Gastrocnemius medialis (tissue), 4 donors: ENCODE data around the gene HIVEP2. TPM values are rescaled to one million over a fixed set of nuclear protein-coding genes. Genes with fewer than 3 reads are reported as not detected.

ENCODE experiments used
- ATAC-seq, 2 donors: fragments of 150-250 bp; one replicate each; pipeline ENCODE4 v1.9.1; 2016
- DNase-seq, 2 donors: peaks; one replicate each; pipeline ENCODE4 v3.0.0-alpha.2; 2019
- H3K27ac ChIP-seq, 4 donors: fragments of 200-600 bp; sonication (generic); 1 replicate in 1 of 4; 2 replicates in 3 of 4; pipeline ENCODE4 v1.5.1; 2016 to 2018; ENCODE audit warnings: mild to moderate bottlenecking in 2 of 4, moderate library complexity in 1 of 4
- H3K27me3 ChIP-seq, 3 donors: fragments of 200-600 bp; sonication (generic) in 2 of 3; 1 replicate in 1 of 3; 2 replicates in 2 of 3; pipeline versions ENCODE4 v1.5.1 to v1.6.0; 2016 to 2019; ENCODE audit warnings: mild to moderate bottlenecking in 1 of 3, moderate library complexity in 1 of 3
- H3K36me3 ChIP-seq, 2 donors: fragments of 200-600 bp; sonication (generic) in 1 of 2; one replicate each; pipeline ENCODE4 v1.5.1; 2017 to 2018
- H3K4me1 ChIP-seq, 2 donors: fragments of 200-600 bp; sonication (generic) in 1 of 2; one replicate each; pipeline ENCODE4 v1.5.1; 2016 to 2017; ENCODE audit warnings: mild to moderate bottlenecking in 2 of 2
- H3K4me3 ChIP-seq, 4 donors: fragments of 200-600 bp; sonication (generic) in 3 of 4; 1 replicate in 1 of 4; 2 replicates in 3 of 4; pipeline ENCODE4 v1.5.1; 2016 to 2019; ENCODE audit warnings: mild to moderate bottlenecking in 2 of 4
- H3K9me3 ChIP-seq, 3 donors: fragments of 200-600 bp; sonication (generic) in 2 of 3; 1 replicate in 1 of 3; 2 replicates in 2 of 3; pipeline ENCODE4 v1.5.1; 2016 to 2019
- POLR2A ChIP-seq, 2 donors: fragments of 450-650 bp; IDR thresholded peaks; one replicate each; pipeline ENCODE4 v1.6.1; 2017; ENCODE audit warnings: antibody characterized with exemption in 2 of 2, mild to moderate bottlenecking in 2 of 2, moderate library complexity in 2 of 2
- in situ Hi-C, 4 donors: fragments of 200-750 bp; cut with MboI; loops; one replicate each; pipeline versions ENCODE4 v1.15.0 to v1.8.0; 2017; ENCODE audit warnings: low sequenced_read_pairs in 4 of 4
- intact Hi-C: fragments of 100-400 bp; cut with DNase I; formaldehyde crosslinking; loops from one replicate; pipeline ENCODE4 v1.15.1; 2023; ENCODE audit warnings: low total_unique reads
- total RNA-seq, 4 donors: library from RNA; depleted of rRNA; stranded (reverse); fragments of >200 nt; gene quantifications; one replicate each; pipeline versions ENCODE4 v1.1.0 to v1.2.3, GENCODE V29; 2016
- TF ChIP-seq, protein P1 (sequence below), 5 experiments: fragments of 450-650 bp in 3 of 5; fragments of 200-600 bp in 2 of 5; sonication (generic) in 2 of 5; IDR thresholded peaks in 4 of 5; conservative IDR thresholded peaks in 1 of 5; 1 replicate in 4 of 5; 2 replicates in 1 of 5; pipeline ENCODE4 v1.5.1; 2016 to 2019; ENCODE audit warnings: antibody characterized with exemption in 5 of 5, mild to moderate bottlenecking in 3 of 5, moderate library complexity in 3 of 5

HIVEP2 gene
- 10 to 100 TPM; 15.9 to 29.4 (median 25.3) TPM for total RNA-seq

DNA sequence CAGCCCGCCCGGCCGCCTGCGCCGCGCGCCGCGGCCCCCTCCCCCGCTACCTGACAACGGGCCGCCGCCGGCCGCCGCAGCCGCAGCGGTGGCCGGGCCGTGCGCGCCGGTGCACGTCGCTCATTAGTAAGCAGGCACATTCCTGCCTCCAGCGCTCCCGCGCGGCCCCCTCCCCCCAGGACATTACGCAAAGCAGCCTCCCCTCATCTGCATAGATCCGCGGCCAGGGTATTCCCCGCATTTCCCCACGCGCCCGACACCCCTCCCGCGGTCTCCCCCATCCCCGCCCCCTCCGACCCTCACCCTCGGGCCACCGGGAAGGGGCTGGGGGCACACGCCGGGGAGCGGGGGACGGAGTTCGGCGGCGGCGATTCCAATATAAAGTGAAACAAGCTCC, at the start of gene HIVEP2:
TSS of gene HIVEP2 (minus strand) at position 128 of the 397 bp plus-strand sequence. CDS start 170,438 bp downstream, outside the sequence.
- peak; percentile 44 to 57 for ATAC-seq
- in situ Hi-C loops, result loop anchor here in 2 of 4 donors (10.0 to 25.0 kb wide), 4 partner anchors 50 to 110 kb away; no protein-coding TSS in a partner anchor
- H3K9me3 ChIP-seq, result no peaks in the 10 kb centered on the region
- no peaks in the 10 kb centered on the region for H3K36me3 ChIP-seq
- TF ChIP-seq, protein P1, sequence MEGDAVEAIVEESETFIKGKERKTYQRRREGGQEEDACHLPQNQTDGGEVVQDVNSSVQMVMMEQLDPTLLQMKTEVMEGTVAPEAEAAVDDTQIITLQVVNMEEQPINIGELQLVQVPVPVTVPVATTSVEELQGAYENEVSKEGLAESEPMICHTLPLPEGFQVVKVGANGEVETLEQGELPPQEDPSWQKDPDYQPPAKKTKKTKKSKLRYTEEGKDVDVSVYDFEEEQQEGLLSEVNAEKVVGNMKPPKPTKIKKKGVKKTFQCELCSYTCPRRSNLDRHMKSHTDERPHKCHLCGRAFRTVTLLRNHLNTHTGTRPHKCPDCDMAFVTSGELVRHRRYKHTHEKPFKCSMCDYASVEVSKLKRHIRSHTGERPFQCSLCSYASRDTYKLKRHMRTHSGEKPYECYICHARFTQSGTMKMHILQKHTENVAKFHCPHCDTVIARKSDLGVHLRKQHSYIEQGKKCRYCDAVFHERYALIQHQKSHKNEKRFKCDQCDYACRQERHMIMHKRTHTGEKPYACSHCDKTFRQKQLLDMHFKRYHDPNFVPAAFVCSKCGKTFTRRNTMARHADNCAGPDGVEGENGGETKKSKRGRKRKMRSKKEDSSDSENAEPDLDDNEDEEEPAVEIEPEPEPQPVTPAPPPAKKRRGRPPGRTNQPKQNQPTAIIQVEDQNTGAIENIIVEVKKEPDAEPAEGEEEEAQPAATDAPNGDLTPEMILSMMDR (IDR thresholded peaks at IDR 0.05 in 4 of 5, conservative IDR thresholded peaks at IDR 0.05 in 1 of 5), result peak in 2 of 5 experiments; percentile 7 to 36
- TF ChIP-seq POLR2A (IDR thresholded peaks at IDR 0.05), result peak in 1 of 2 donors; percentile 21
- peak within 1 kb of the TSS; percentile 82 to 98 (median 88) for H3K4me3 ChIP-seq
- no peaks in the 10 kb centered on the region for H3K27me3 ChIP-seq
- peak; percentile 88 to 93 for DNase-seq
- H3K4me1 ChIP-seq, result peaks cover 37 to 44% of the 10 kb centered on the region in 2 donors
- intact Hi-C loops, result loop anchor here (2.0 to 5.0 kb wide), 2 partner anchors 123 to 248 kb away; no protein-coding TSS in a partner anchor
- H3K27ac ChIP-seq, result peak within 1 kb of the TSS; percentile 94 to 100 (median 98)

DNA sequence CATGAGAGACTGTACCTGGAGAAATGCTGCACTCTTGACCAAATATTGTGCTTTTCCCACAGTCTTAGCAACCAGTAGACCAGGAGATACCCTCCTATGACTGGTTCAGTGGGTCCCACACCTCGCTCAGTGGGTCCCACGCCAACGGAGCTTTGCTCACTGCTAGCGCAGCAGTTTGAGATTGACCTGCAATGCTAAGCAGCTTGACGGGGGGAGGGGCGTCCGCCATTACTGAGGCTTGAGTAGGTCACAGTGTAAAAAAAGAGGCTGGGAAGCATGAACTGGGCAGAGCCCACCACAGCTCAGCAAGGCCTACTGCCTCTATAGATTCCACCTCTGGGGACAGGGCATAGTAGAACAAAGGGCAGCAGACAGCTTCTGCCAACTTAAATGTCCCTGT, 49.0 kb upstream of the HIVEP2 start:
- Histone ChIP-seq H3K36me3 (no peaks in the 10 kb centered on the region), H3K27ac (no peak overlapping the region), H3K27me3 (no peaks in the 10 kb centered on the region), H3K4me3 (no peak overlapping the region), H3K9me3 (no peaks in the 10 kb centered on the region), H3K4me1 (no peaks in the 10 kb centered on the region)
- intact Hi-C loops, result no loop called here
- in situ Hi-C loops, result no loop called here
- ATAC-seq, result no peak
- DNase-seq, result no peak
- TF ChIP-seq, protein P1 (IDR thresholded peaks at IDR 0.05 in 4 of 5, conservative IDR thresholded peaks at IDR 0.05 in 1 of 5), result no peak
- TF ChIP-seq POLR2A (IDR thresholded peaks at IDR 0.05), result no peak

DNA sequence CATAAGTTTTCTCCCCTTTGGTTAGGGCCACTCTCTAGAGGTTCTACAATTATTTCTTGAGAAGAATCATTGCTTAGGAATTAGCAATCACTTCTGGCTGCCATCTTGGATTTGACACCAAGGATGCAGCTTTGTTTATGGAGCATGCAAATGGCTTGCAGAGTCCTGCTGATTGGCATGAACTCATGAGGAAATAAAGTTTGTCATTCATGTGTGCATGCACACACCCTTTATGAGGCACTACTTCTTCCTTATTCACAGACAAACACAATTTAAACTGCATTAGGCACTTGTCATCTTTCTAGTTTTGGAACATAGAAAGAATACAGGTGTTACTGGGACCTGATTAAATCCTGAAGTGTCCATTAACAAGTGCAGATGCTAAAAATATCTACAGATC, 42.5 kb upstream of the HIVEP2 start:
- Histone ChIP-seq H3K4me1 (no peaks in the 10 kb centered on the region), H3K27me3 (no peaks in the 10 kb centered on the region), H3K4me3 (no peak overlapping the region), H3K9me3 (no peaks in the 10 kb centered on the region), H3K36me3 (no peaks in the 10 kb centered on the region), H3K27ac (no peak overlapping the region)
- no peak for TF ChIP-seq POLR2A (IDR thresholded peaks at IDR 0.05)
- TF ChIP-seq, protein P1 (IDR thresholded peaks at IDR 0.05 in 4 of 5, conservative IDR thresholded peaks at IDR 0.05 in 1 of 5), result no peak
- in situ Hi-C loops (no loop called here), intact Hi-C loops (no loop called here)
- no peak for ATAC-seq
- no peak for DNase-seq

DNA sequence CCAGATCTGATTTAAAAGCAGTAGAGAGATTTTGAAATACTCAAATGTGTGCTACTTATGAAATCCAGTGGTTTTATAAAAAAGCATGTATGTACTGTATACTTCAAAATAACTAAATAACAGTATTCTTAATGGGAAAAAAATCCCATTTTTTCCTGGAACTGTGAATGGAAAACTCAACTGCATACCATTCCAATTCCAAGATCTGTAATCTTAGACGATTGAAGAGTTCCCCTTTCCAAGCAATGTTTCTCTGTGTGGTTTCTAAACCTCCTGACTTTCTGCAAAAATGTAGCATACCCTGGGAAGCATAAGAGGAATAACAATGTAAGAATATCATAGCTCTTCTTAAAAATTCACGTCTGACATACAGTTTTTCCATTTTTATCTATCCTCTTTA, 40.3 kb upstream of the HIVEP2 start:
- TF ChIP-seq, protein P1 (IDR thresholded peaks at IDR 0.05 in 4 of 5, conservative IDR thresholded peaks at IDR 0.05 in 1 of 5), result no peak
- TF ChIP-seq POLR2A (IDR thresholded peaks at IDR 0.05), result no peak

DNA sequence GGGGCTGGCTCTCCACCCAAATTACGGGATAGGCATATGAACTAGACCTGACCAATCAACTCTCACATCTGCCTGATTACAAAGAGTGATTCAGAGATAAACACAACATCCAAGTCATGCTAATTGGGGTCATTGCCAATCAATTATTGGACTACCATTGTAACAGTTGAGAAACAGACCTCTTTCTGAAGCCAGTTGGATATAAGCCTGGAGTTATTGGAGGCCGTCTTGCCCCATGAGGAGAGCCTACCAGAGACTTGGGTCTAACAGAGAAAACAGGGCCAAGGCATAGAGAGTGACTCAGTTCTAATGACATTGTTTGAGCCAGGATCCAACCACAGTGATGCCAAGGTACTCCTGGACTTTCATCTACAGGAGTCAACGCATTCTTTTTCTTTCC, 39.4 kb upstream of the HIVEP2 start:
- no peaks in the 10 kb centered on the region for H3K4me1 ChIP-seq
- no peaks in the 10 kb centered on the region for H3K27me3 ChIP-seq
- H3K36me3 ChIP-seq, result no peaks in the 10 kb centered on the region
- intact Hi-C loops (no loop called here), in situ Hi-C loops (no loop called here)
- no peaks in the 10 kb centered on the region for H3K9me3 ChIP-seq
- ATAC-seq (no peak), DNase-seq (no peak)
- H3K27ac ChIP-seq, result no peak overlapping the region
- no peak overlapping the region for H3K4me3 ChIP-seq
- no peak for TF ChIP-seq POLR2A (IDR thresholded peaks at IDR 0.05)
- TF ChIP-seq, protein P1 (IDR thresholded peaks at IDR 0.05 in 4 of 5, conservative IDR thresholded peaks at IDR 0.05 in 1 of 5), result no peak

More for the DNA sequence above, 40.3 kb upstream of the HIVEP2 start:
- intact Hi-C loops (no loop called here), in situ Hi-C loops (no loop called here)
- no peaks in the 10 kb centered on the region for H3K9me3 ChIP-seq
- H3K27ac ChIP-seq, result no peak overlapping the region
- H3K4me1 ChIP-seq, result no peaks in the 10 kb centered on the region
- H3K27me3 ChIP-seq, result no peaks in the 10 kb centered on the region
- ATAC-seq (no peak), DNase-seq (no peak)
- H3K36me3 ChIP-seq, result no peaks in the 10 kb centered on the region
- no peak overlapping the region for H3K4me3 ChIP-seq
